Superior temporal gyrus (tissue), 1 donor: Measurements from ENCODE around the gene STARD10.
"Not testable (repeated sequence)": the region's sequence is repeated elsewhere in the genome, so short reads cannot be mapped to it uniquely, and the experiment has no call there.

Source experiments
- DNase-seq: peaks from one replicate; pipeline ENCODE4 v3.0.0-alpha.2; 2016; ENCODE audit errors: extremely low spot score

STARD10 gene

GRCh38 chr11:72807792-72808191 lies 13.9 kb upstream of the STARD10 start:
- DNase-seq = no peak

GRCh38 chr11:72807021-72807693 lies 13.3 kb upstream of the STARD10 start:
- no peak for DNase-seq

DNA sequence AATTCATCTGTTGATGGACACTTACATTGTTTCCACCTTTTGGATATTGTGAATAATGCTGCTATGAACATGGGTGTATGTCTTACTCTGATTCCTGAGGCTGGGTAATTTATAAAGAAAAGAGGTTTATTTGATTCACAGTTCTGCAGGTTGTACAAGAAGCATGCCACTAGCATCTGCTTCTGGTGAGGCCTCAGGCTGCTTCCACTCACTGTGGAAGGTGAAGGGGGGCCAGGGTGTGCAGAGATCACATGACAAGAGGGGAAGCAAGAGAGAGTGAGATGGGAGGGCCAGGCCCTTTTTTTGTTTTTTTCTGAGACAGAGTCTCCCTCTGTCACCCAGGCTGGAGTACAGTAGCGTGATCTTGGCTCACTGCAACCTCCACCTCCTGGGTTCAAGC lies 12.5 kb upstream of the STARD10 start:
- DNase-seq = not testable (repeated sequence)

- DNase-seq = no peak
Observed at GRCh38 chr11:72805216-72805615, 11.4 kb upstream of the STARD10 start.

- DNase-seq = no peak
Observed at GRCh38 chr11:72802822-72803221, 9.0 kb upstream of the STARD10 start.

GRCh38 chr11:72799441-72799840 lies 5.6 kb upstream of the STARD10 start:
- no peak for DNase-seq

DNA sequence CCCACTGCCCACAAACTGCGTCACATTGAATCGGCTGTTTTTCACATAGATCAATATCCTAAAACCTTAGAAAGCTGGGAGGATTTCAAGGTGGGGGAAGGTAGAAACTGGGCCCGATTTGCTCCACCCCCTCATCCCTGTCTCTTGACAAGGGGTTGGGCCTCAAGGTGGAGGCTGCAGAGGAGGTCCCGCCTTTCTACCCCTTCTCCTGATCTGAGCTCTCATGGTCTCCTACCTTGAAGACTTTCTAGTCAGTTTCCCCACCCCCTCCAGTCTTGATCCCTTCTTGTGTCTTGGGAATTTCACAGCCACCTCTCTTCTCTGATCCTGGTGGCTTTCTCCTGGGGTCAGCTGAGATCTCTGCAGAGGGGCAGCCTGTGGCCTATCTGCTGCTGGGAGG lies 4.5 kb upstream of the STARD10 start:
- no peak for DNase-seq

- no peak for DNase-seq
Observed at GRCh38 chr11:72793076-72793424, 797 bp downstream of the STARD10 start.

DNA sequence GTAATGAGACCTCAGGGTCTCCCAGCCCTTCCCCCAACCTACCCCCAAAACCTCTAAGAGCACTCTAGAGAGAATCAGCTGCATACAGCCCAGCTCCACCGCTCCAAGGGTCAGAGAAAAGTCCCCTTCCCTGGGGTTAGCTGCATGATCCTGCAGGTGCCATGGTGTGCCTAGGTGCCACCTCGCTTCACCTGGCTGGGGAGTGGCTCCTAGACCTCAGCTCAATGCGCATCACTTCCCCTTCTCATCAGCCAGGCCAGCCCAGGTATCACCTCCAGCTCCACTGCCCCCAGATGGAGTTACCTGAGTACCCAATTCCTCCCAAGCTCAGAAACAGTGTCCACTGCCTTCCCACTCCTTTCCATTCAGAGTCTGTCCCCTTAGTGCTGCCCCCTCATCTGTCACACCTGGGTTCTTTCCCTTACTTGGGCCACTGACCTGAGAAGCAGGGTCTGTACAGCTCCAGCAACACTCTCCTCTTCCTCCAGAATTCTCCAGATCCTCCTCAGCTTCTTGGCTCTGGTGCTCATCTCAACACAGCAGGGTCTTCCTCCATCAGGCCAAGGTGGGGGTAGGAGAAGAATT lies 1.3 kb downstream of the STARD10 start:
- peak; percentile 15 for DNase-seq

- not testable (repeated sequence) for DNase-seq
Observed at GRCh38 chr11:72791228-72791627, 2.6 kb downstream of the STARD10 start.

DNA sequence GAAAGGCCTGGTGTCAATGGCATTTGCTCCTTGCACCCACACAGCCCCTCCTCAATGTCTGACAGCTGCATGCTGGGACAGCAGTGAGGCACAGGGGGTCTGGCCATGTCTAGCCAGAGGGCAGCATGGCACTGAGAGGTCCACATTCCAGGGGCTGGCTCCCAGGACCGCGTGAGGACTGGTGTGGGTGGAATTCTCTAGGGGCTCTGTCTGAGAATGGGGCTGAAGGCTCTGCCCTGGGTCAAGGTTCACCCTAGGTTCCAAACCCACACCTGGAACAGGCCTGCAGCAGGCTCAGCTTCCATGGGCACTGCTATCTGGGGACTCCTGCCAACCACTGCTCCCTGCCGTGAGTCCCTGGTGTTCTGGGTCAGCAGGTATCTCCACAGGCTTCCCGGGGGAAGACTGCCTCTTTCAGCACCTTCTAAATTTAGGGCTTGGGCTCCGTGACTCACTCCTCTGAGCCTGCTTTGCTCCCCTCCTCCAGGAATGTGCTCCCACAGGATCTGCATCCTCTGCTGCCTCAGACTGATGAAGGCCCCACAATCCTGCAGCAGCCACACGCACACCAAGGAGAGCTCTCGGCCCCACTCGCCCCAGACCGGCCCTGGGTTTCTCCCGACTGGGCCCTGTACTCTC lies 4.2 kb downstream of the STARD10 start:
- DNase-seq = peak; percentile 47

DNA sequence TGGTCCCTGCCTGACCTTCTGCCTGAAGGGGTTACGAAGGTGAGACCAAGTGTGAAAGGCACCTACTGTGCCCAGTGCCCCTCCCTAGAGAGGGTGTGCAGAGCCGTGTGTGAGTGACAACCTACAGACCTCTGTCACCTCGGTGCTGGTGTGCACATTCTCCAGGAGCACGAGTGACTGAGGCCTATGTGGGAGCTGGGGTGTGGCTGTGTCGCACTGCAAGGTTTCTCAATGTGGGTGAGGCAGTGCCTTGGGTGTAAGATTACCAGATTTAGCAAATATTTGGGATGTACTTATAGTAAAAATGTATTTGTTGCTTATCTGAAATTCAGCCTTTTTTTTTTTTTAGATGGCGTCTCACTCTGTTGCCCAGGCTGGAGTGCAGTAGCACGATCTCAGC lies 5.6 kb downstream of the STARD10 start:
- DNase-seq = no peak

- DNase-seq = no peak
Observed at GRCh38 chr11:72787216-72788104, 6.4 kb downstream of the STARD10 start.

- DNase-seq = no peak
Observed at GRCh38 chr11:72786305-72787215, 7.3 kb downstream of the STARD10 start.

GRCh38 chr11:72784662-72785061 lies 9.2 kb downstream of the STARD10 start:
- DNase-seq = no peak

DNA sequence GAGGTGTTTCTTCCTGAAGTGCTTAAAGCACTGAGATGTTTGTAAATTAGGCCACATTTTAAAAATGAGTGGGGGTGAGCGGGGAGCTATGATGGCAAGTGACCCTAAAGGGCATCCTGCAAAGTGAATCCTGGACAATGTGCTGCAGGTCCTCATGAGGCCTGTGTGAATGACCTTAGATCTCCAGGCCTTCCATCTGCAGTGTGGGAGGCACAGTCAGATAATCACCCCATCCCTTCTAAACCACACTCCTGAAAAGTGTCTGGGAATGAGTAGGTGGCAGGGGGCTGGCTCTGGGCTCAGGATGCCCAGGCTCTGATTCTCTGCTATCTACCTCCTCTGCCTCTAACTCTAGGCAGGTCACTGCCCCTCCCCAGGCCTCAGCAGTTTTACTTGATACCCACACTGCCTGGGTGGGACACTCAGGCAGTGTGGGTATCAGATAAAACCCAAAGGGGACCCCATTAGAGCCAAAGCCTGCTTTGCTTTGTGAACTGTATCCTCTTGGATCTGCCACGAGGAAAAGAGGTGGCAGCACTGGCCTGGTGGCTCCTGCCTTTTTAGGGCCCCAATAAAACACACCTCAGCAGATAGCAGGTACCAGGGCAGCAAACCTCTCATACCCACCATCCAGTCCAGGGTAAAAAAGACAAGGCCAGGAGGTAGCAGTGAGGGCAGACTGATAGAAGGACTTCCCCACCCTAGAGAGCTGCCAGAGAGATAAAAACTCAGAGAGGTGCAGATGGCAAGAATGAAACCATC lies 10.5 kb downstream of the STARD10 start:
- DNase-seq = no peak

- no peak for DNase-seq
Observed at GRCh38 chr11:72782081-72782920, 11.5 kb downstream of the STARD10 start.

- DNase-seq = no peak
Observed at GRCh38 chr11:72781313-72782080, 12.3 kb downstream of the STARD10 start.

DNA sequence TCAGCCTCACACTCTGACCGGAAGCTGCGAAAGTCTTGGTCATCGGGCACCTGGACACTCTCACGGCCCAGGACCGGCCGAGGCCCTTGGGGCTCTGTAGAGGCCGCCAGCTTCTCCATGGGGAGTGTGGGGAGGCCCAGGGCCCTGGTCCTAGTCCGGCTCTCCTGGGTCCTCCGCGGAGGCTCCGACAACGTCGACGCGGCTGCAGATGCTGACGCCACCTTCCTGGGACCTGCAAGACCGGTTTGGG lies 12.9 kb downstream of the STARD10 start:
- no peak for DNase-seq
